ENCODE measurements around the gene EPB41L4A.

Gene EPB41L4A

GRCh38 chr5:112356178-112356956, 62.7 kb downstream of the EPB41L4A start:
- no peak overlapping the region for H2AFZ ChIP-seq
- peaks cover 26% of the 10 kb centered on the region for H3K4me1 ChIP-seq
- H3K9ac ChIP-seq: no peak overlapping the region
- H3K4me2 ChIP-seq (ENCODE audit: low read length): no peak overlapping the region
- H3K27me3 ChIP-seq (ENCODE audit: control insufficient read depth, insufficient read depth, low read length): no peaks in the 10 kb centered on the region
- H3K79me2 ChIP-seq: peaks cover 34% of the 10 kb centered on the region
- no peak overlapping the region for H3K4me3 ChIP-seq (ENCODE audit: low read depth, low read length)
- H3K36me3 ChIP-seq (ENCODE audit: control insufficient read depth, insufficient read depth, low read length): no peaks in the 10 kb centered on the region
- peak overlapping the region; percentile 58 for H3K27ac ChIP-seq
- TF ChIP-seq CTCF (IDR thresholded peaks at IDR 0.05): no peak
- H3K9me3 ChIP-seq (ENCODE audit: control insufficient read depth, low read length): no peaks in the 10 kb centered on the region

- Histone ChIP-seq H3K4me3 (ENCODE audit: low read depth, low read length) (no peak overlapping the region), H3K79me2 (peaks cover 40% of the 10 kb centered on the region), H3K9ac (no peak overlapping the region), H3K9me3 (ENCODE audit: control insufficient read depth, low read length) (no peaks in the 10 kb centered on the region), H3K27me3 (ENCODE audit: control insufficient read depth, insufficient read depth, low read length) (no peaks in the 10 kb centered on the region), H3K4me1 (peaks cover 30% of the 10 kb centered on the region), H3K4me2 (ENCODE audit: low read length) (no peak overlapping the region), H3K36me3 (ENCODE audit: control insufficient read depth, insufficient read depth, low read length) (no peaks in the 10 kb centered on the region), H2AFZ (no peak overlapping the region), H3K27ac (no peak overlapping the region)
- TF ChIP-seq CTCF (IDR thresholded peaks at IDR 0.05): no peak
Observed at GRCh38 chr5:112355058-112355685, 63.9 kb downstream of the EPB41L4A start.

GRCh38 chr5:112353678-112354077, 65.4 kb downstream of the EPB41L4A start:
- Histone ChIP-seq H3K9ac (no peak overlapping the region), H3K9me3 (ENCODE audit: control insufficient read depth, low read length) (no peaks in the 10 kb centered on the region), H3K27me3 (ENCODE audit: control insufficient read depth, insufficient read depth, low read length) (no peaks in the 10 kb centered on the region), H3K4me2 (ENCODE audit: low read length) (no peak overlapping the region), H3K79me2 (peaks cover 40% of the 10 kb centered on the region), H3K27ac (no peak overlapping the region), H3K36me3 (ENCODE audit: control insufficient read depth, insufficient read depth, low read length) (no peaks in the 10 kb centered on the region), H3K4me3 (ENCODE audit: low read depth, low read length) (no peak overlapping the region), H3K4me1 (peaks cover 43% of the 10 kb centered on the region), H2AFZ (no peak overlapping the region)
- no peak for TF ChIP-seq CTCF (IDR thresholded peaks at IDR 0.05)

- Histone ChIP-seq H3K36me3 (ENCODE audit: control insufficient read depth, insufficient read depth, low read length) (no peaks in the 10 kb centered on the region), H3K9me3 (ENCODE audit: control insufficient read depth, low read length) (no peaks in the 10 kb centered on the region), H3K27me3 (ENCODE audit: control insufficient read depth, insufficient read depth, low read length) (no peaks in the 10 kb centered on the region), H2AFZ (no peak overlapping the region), H3K4me3 (ENCODE audit: low read depth, low read length) (no peak overlapping the region), H3K4me1 (peaks cover 40% of the 10 kb centered on the region), H3K9ac (no peak overlapping the region), H3K79me2 (peaks cover 58% of the 10 kb centered on the region), H3K4me2 (ENCODE audit: low read length) (no peak overlapping the region), H3K27ac (peak overlapping the region; percentile 12)
- TF ChIP-seq CTCF (IDR thresholded peaks at IDR 0.05): no peak
Observed at GRCh38 chr5:112351225-112351624, 67.9 kb downstream of the EPB41L4A start.

All from parathyroid adenoma (tissue), 2 donors.